Ovary (tissue), 3 donors: ENCODE measurements around the gene XRCC6.

Source experiments
- CTCF ChIP-seq, 3 donors: fragments of 450-650 bp in 2 of 3; fragments of 200-600 bp in 1 of 3; IDR thresholded peaks; one replicate each; pipeline versions ENCODE4 v1.5.1 to v1.8.0; 2016 to 2022; ENCODE audit warnings: antibody characterized with exemption in 3 of 3, mild to moderate bottlenecking in 1 of 3
- POLR2A ChIP-seq: fragments of 450-650 bp; IDR thresholded peaks from one replicate; pipeline ENCODE4 v1.6.1; 2017; ENCODE audit warnings: antibody characterized with exemption, mild to moderate bottlenecking, moderate library complexity
- donor health status: DM: no; HTN: no; CAD: no.

- TF ChIP-seq CTCF (IDR thresholded peaks at IDR 0.05) (no peak), POLR2A (no peak)
These were observed 4.5 kb downstream of the XRCC6 start for GRCh38 chr22:41625577-41625976.
